Hepatocyte (in vitro differentiated cells): ENCODE data around the gene PTN.

Experiments used
- CTCF ChIP-seq: fragments of 200-600 bp; sonication (generic); IDR thresholded peaks from 2 replicates; pipeline ENCODE4 v1.5.1; 2016; ENCODE audit warnings: antibody characterized with exemption, mild to moderate bottlenecking; ENCODE audit not compliant: poor library complexity
- EZH2 ChIP-seq: fragments of 200-600 bp; sonication (generic); IDR thresholded peaks from 2 replicates; pipeline ENCODE4 v1.6.1; 2016; ENCODE audit warnings: antibody characterized with exemption, mild to moderate bottlenecking, borderline replicate concordance
- EZH2phosphoT487 ChIP-seq: fragments of 200-600 bp; sonication (generic); IDR thresholded peaks from one replicate; pipeline ENCODE4 v1.6.1; 2018; ENCODE audit warnings: antibody characterized with exemption, mild to moderate bottlenecking, low read depth, moderate library complexity; ENCODE audit not compliant: unreplicated experiment, severe bottlenecking

- TF ChIP-seq CTCF (no peak), EZH2 (no peak), EZH2phosphoT487 (no peak)
These were observed 36.8 kb downstream of the PTN start for GRCh38 chr7:137306748-137307147.
